GM12891 (cell line): Measurements from ENCODE around the gene ALK.

ENCODE experiments used
- POLR2A ChIP-seq: IDR thresholded peaks from 2 replicates; pipeline ENCODE4 v1.6.1; 2011; ENCODE audit warnings: low read depth, low read length, control low read depth
- POLR2AphosphoS5 ChIP-seq: IDR thresholded peaks from 2 replicates; pipeline ENCODE4 v1.6.1; 2011; ENCODE audit warnings: low read depth, low read length, control low read depth
- POU2F2 ChIP-seq: IDR thresholded peaks from 2 replicates; pipeline ENCODE4 v1.6.1; 2011; ENCODE audit warnings: low read depth, mild to moderate bottlenecking, control low read depth, low read length, moderate library complexity
- SPI1 ChIP-seq: IDR thresholded peaks from 2 replicates; pipeline ENCODE4 v1.6.1; 2011; ENCODE audit warnings: low read depth, low read length, control low read depth
- TAF1 ChIP-seq: IDR thresholded peaks from 2 replicates; pipeline ENCODE4 v1.6.1; 2011; ENCODE audit warnings: low read depth, low read length, control low read depth

GRCh38 chr2:29807082-29807481, 114.3 kb downstream of the ALK start:
- no peak for TF ChIP-seq TAF1
- TF ChIP-seq POLR2A = no peak
- TF ChIP-seq POLR2AphosphoS5 = no peak
- TF ChIP-seq SPI1 = no peak
- no peak for TF ChIP-seq POU2F2
